Measurements from ENCODE around the gene SSH2.

The SSH2 gene

GRCh38 chr17:29582254-29582765 lies 347.7 kb downstream of the SSH2 start:
- Mint-ChIP-seq H3K27ac (peak overlapping the region; percentile 26), H3K4me1 (ENCODE audit: low read depth) (peaks cover 32% of the 10 kb centered on the region), H3K27me3 (ENCODE audit: low read depth) (no peaks in the 10 kb centered on the region), H3K4me3 (no peak overlapping the region), H3K36me3 (ENCODE audit: low read depth) (peaks cover 35% of the 10 kb centered on the region), H3K9me3 (no peaks in the 10 kb centered on the region)
- DNase-seq (ENCODE audit: low spot score): no peak

GRCh38 chr17:29581583-29582253 lies 348.3 kb downstream of the SSH2 start:
- Mint-ChIP-seq H3K36me3 (ENCODE audit: low read depth) (peaks cover 35% of the 10 kb centered on the region), H3K27me3 (ENCODE audit: low read depth) (no peaks in the 10 kb centered on the region), H3K4me3 (no peak overlapping the region), H3K4me1 (ENCODE audit: low read depth) (peaks cover 30% of the 10 kb centered on the region), H3K9me3 (no peaks in the 10 kb centered on the region), H3K27ac (no peak overlapping the region)
- DNase-seq (ENCODE audit: low spot score): no peak

GRCh38 chr17:29579866-29580771 lies 349.9 kb downstream of the SSH2 start:
- Mint-ChIP-seq H3K4me3 (no peak overlapping the region), H3K36me3 (ENCODE audit: low read depth) (peaks cover 40% of the 10 kb centered on the region), H3K4me1 (ENCODE audit: low read depth) (peaks cover 18% of the 10 kb centered on the region), H3K27me3 (ENCODE audit: low read depth) (no peaks in the 10 kb centered on the region), H3K27ac (peak overlapping the region; percentile 85), H3K9me3 (no peaks in the 10 kb centered on the region)
- DNase-seq (ENCODE audit: low spot score): peak; percentile 84

GRCh38 chr17:29578626-29579485 lies 351.2 kb downstream of the SSH2 start:
- no peaks in the 10 kb centered on the region for H3K9me3 Mint-ChIP-seq
- peaks cover 45% of the 10 kb centered on the region for H3K36me3 Mint-ChIP-seq (ENCODE audit: low read depth)
- no peak overlapping the region for H3K27ac Mint-ChIP-seq

GRCh38 chr17:29577385-29578211 lies 352.4 kb downstream of the SSH2 start:
- H3K27me3 Mint-ChIP-seq (ENCODE audit: low read depth): no peaks in the 10 kb centered on the region
- H3K27ac Mint-ChIP-seq: no peak overlapping the region
- peaks cover 39% of the 10 kb centered on the region for H3K36me3 Mint-ChIP-seq (ENCODE audit: low read depth)
- no peaks in the 10 kb centered on the region for H3K9me3 Mint-ChIP-seq
- no peak for DNase-seq (ENCODE audit: low spot score)
- H3K4me3 Mint-ChIP-seq: no peak overlapping the region
- H3K4me1 Mint-ChIP-seq (ENCODE audit: low read depth): peaks cover 11% of the 10 kb centered on the region

More at GRCh38 chr17:29578626-29579485, 351.2 kb downstream of the SSH2 start:
- Mint-ChIP-seq H3K27me3 (ENCODE audit: low read depth) (no peaks in the 10 kb centered on the region), H3K4me3 (no peak overlapping the region), H3K4me1 (ENCODE audit: low read depth) (peaks cover 11% of the 10 kb centered on the region)
- DNase-seq (ENCODE audit: low spot score): no peak

GRCh38 chr17:29577001-29577370 lies 353.0 kb downstream of the SSH2 start:
- no peak overlapping the region for H3K27ac Mint-ChIP-seq
- H3K27me3 Mint-ChIP-seq (ENCODE audit: low read depth): no peaks in the 10 kb centered on the region
- no peak for DNase-seq (ENCODE audit: low spot score)
- peaks cover 35% of the 10 kb centered on the region for H3K36me3 Mint-ChIP-seq (ENCODE audit: low read depth)
- H3K4me1 Mint-ChIP-seq (ENCODE audit: low read depth): peaks cover 9% of the 10 kb centered on the region
- no peak overlapping the region for H3K4me3 Mint-ChIP-seq
- H3K9me3 Mint-ChIP-seq: no peaks in the 10 kb centered on the region

GRCh38 chr17:29576214-29577000 lies 353.6 kb downstream of the SSH2 start:
- no peak overlapping the region for H3K27ac Mint-ChIP-seq
- H3K36me3 Mint-ChIP-seq (ENCODE audit: low read depth): peaks cover 35% of the 10 kb centered on the region
- peaks cover 9% of the 10 kb centered on the region for H3K4me1 Mint-ChIP-seq (ENCODE audit: low read depth)
- no peaks in the 10 kb centered on the region for H3K27me3 Mint-ChIP-seq (ENCODE audit: low read depth)
- DNase-seq (ENCODE audit: low spot score): no peak
- H3K4me3 Mint-ChIP-seq: no peak overlapping the region
- no peaks in the 10 kb centered on the region for H3K9me3 Mint-ChIP-seq
